ENCODE data around the gene SLC7A8. TPM values are rescaled to one million over a fixed set of nuclear protein-coding genes. Genes with fewer than 3 reads are reported as not detected.

Gene SLC7A8
- total and polyA plus RNA-seq, 10 of the 15 experiments (the other 5 are each of a cell fraction or from before 2014, with no cell fraction given), result 0.06 to 0.28 (median 0.21) TPM; not detected in 7

DNA sequence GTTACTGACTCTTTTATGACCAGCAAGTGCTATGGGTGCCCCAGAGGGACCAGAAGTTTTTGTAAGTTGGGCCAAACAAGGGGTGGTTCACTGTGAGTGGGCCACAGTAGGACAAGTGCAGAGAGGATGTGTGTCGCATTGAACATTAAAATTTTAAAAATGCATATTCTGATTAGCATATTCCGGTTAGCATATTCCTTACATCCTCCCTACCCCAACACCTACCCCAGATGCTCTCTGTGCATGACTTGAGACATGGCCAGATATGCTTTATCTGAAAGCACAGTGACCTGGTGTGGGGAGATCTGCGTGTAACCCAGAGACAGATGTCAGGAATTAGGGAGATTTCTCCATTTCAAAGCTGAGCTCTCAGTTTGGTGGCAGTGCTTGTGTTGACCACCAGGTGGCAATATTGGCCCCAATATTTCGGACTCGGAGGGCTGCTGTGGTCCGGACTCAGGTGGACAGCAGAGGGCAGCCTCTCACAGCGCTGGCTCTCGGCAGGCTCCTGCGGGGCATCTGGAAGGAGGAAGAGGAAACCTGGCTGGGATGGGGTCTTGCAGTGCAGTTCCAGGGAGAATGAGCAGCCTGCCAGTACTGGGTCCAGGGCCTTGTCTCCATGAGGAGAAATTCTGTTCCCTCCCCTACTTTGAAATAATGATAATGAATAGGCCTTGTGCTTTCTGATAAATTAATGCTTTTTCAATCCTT lies 62.8 kb downstream of the SLC7A8 start (continued):
- TF ChIP-seq, protein P1, sequence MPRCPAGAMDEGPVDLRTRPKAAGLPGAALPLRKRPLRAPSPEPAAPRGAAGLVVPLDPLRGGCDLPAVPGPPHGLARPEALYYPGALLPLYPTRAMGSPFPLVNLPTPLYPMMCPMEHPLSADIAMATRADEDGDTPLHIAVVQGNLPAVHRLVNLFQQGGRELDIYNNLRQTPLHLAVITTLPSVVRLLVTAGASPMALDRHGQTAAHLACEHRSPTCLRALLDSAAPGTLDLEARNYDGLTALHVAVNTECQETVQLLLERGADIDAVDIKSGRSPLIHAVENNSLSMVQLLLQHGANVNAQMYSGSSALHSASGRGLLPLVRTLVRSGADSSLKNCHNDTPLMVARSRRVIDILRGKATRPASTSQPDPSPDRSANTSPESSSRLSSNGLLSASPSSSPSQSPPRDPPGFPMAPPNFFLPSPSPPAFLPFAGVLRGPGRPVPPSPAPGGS (IDR thresholded peaks at IDR 0.05; ENCODE audit: borderline replicate concordance, insufficient read depth, low read depth, low read length, poor library complexity, severe bottlenecking), result no peak
- TF ChIP-seq TARDBP (IDR thresholded peaks at IDR 0.05; ENCODE audit: borderline replicate concordance) (0 out of 2 replicates have a peak, but pooled peaks have one; percentile 40), SMARCA5 (IDR thresholded peaks at IDR 0.05) (peak; percentile 93; the same call in 1 of the 2 replicates), MEF2A (IDR thresholded peaks at IDR 0.05; ENCODE audit: insufficient read depth, low read depth, low read length) (no peak), RUNX3 (IDR thresholded peaks at IDR 0.05; ENCODE audit: low read length) (peak; percentile 80), TCF3 (IDR thresholded peaks at IDR 0.05; ENCODE audit: borderline replicate concordance, insufficient read depth, low read depth, low read length) (0 out of 2 replicates have a peak, but pooled peaks have one; percentile 27), SUPT20H (IDR thresholded peaks at IDR 0.05; ENCODE audit: borderline replicate concordance, control insufficient read depth, low read depth, low read length) (no peak), RFX5 (IDR thresholded peaks at IDR 0.05; ENCODE audit: low read depth, low read length) (0 out of 2 replicates have a peak, but pooled peaks have one; percentile 23), ETV6 (conservative IDR thresholded peaks at IDR 0.05 in 1 of 2, IDR thresholded peaks at IDR 0.05 in 1 of 2; ENCODE audit: borderline replicate concordance in 1 of 2, low read depth in 1 of 2) (no peak), SIN3A (IDR thresholded peaks at IDR 0.05; ENCODE audit: low read depth, low read length) (no peak), EED (IDR thresholded peaks at IDR 0.05; ENCODE audit: low read depth) (peak; percentile 60; the same call in 1 of the 2 replicates), ZNF207 (IDR thresholded peaks at IDR 0.05; ENCODE audit: borderline replicate concordance) (peak; percentile 84; the same call in 1 of the 2 replicates), ZNF384 (IDR thresholded peaks at IDR 0.05; ENCODE audit: borderline replicate concordance, low read depth, low read length) (no peak), SPI1 (IDR thresholded peaks at IDR 0.05; ENCODE audit: borderline replicate concordance, insufficient read depth, low read depth, low read length) (0 out of 2 replicates have a peak, but pooled peaks have one; percentile 18), CBX5 (IDR thresholded peaks at IDR 0.05; ENCODE audit: low read depth) (no peak)
- TF ChIP-seq, protein P2, sequence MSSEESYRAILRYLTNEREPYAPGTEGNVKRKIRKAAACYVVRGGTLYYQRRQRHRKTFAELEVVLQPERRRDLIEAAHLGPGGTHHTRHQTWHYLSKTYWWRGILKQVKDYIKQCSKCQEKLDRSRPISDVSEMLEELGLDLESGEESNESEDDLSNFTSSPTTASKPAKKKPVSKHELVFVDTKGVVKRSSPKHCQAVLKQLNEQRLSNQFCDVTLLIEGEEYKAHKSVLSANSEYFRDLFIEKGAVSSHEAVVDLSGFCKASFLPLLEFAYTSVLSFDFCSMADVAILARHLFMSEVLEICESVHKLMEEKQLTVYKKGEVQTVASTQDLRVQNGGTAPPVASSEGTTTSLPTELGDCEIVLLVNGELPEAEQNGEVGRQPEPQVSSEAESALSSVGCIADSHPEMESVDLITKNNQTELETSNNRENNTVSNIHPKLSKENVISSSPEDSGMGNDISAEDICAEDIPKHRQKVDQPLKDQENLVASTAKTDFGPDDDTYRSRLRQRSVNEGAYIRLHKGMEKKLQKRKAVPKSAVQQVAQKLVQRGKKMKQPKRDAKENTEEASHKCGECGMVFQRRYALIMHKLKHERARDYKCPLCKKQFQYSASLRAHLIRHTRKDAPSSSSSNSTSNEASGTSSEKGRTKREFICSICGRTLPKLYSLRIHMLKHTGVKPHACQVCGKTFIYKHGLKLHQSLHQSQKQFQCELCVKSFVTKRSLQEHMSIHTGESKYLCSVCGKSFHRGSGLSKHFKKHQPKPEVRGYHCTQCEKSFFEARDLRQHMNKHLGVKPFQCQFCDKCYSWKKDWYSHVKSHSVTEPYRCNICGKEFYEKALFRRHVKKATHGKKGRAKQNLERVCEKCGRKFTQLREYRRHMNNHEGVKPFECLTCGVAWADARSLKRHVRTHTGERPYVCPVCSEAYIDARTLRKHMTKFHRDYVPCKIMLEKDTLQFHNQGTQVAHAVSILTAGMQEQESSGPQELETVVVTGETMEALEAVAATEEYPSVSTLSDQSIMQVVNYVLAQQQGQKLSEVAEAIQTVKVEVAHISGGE (CRISPR knock-in tag; IDR thresholded peaks at IDR 0.05), result no peak
- TF ChIP-seq, protein P3, sequence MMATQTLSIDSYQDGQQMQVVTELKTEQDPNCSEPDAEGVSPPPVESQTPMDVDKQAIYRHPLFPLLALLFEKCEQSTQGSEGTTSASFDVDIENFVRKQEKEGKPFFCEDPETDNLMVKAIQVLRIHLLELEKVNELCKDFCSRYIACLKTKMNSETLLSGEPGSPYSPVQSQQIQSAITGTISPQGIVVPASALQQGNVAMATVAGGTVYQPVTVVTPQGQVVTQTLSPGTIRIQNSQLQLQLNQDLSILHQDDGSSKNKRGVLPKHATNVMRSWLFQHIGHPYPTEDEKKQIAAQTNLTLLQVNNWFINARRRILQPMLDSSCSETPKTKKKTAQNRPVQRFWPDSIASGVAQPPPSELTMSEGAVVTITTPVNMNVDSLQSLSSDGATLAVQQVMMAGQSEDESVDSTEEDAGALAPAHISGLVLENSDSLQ (IDR thresholded peaks at IDR 0.05), result no peak
- TF ChIP-seq, protein P4, sequence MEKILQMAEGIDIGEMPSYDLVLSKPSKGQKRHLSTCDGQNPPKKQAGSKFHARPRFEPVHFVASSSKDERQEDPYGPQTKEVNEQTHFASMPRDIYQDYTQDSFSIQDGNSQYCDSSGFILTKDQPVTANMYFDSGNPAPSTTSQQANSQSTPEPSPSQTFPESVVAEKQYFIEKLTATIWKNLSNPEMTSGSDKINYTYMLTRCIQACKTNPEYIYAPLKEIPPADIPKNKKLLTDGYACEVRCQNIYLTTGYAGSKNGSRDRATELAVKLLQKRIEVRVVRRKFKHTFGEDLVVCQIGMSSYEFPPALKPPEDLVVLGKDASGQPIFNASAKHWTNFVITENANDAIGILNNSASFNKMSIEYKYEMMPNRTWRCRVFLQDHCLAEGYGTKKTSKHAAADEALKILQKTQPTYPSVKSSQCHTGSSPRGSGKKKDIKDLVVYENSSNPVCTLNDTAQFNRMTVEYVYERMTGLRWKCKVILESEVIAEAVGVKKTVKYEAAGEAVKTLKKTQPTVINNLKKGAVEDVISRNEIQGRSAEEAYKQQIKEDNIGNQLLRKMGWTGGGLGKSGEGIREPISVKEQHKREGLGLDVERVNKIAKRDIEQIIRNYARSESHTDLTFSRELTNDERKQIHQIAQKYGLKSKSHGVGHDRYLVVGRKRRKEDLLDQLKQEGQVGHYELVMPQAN (conservative IDR thresholded peaks at IDR 0.05), result no peak
- TF ChIP-seq, protein P5, sequence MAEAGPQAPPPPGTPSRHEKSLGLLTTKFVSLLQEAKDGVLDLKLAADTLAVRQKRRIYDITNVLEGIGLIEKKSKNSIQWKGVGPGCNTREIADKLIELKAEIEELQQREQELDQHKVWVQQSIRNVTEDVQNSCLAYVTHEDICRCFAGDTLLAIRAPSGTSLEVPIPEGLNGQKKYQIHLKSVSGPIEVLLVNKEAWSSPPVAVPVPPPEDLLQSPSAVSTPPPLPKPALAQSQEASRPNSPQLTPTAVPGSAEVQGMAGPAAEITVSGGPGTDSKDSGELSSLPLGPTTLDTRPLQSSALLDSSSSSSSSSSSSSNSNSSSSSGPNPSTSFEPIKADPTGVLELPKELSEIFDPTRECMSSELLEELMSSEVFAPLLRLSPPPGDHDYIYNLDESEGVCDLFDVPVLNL (IDR thresholded peaks at IDR 0.05; ENCODE audit: low read depth, low read length), result no peak

Measured in GM12878 (cell line).